Measurements from ENCODE around the gene BMERB1. TPM values are rescaled to one million over a fixed set of nuclear protein-coding genes. Genes with fewer than 3 reads are reported as not detected.

Gene BMERB1
- total and polyA plus RNA-seq, 9 of the 15 experiments (the other 6 are each of a cell fraction or from before 2014, with no cell fraction given) = 0.29 to 2.9 (median 0.94) TPM

GRCh38 chr16:15450624-15451023, 16.2 kb downstream of the BMERB1 start:
- intact Hi-C loops (cut with micrococcal nuclease) (no loop called here), in situ Hi-C loops (cut with MboI) (no loop called here)
- Histone ChIP-seq H3K4me1 (replicated peaks in 1 of 2; ENCODE audit: control insufficient read depth in 2 of 2, insufficient read depth in 2 of 2, low read length in 2 of 2) (peaks cover 0 to 3% of the 10 kb centered on the region in 2 experiments; a peak in 1 of 5 replicates), H3K9ac (ENCODE audit: insufficient read depth in 1 of 2, low read depth in 2 of 2, low read length in 2 of 2) (no peak overlapping the region), H3K9me1 (ENCODE audit: control insufficient read depth, insufficient read depth, low read length) (no peaks in the 10 kb centered on the region), H3K27ac (ENCODE audit: extremely low read depth, low read depth, low read length) (no peak overlapping the region), H3K4me2 (ENCODE audit: insufficient read depth, low read length) (no peak overlapping the region), H3K9me3 (replicated peaks; ENCODE audit: control insufficient read depth, insufficient read depth, low read depth, low read length) (no peaks in the 10 kb centered on the region), H3K36me3 (ENCODE audit: control insufficient read depth, insufficient read depth, low read length) (no peaks in the 10 kb centered on the region), H3K79me2 (ENCODE audit: control insufficient read depth, insufficient read depth, low read length) (no peaks in the 10 kb centered on the region), H3K27me3 (ENCODE audit: control insufficient read depth in 2 of 2, insufficient read depth in 2 of 2, low read length in 2 of 2) (peaks cover 8 to 11% of the 10 kb centered on the region in 2 experiments; a peak in 3 of 5 replicates), H4K20me1 (replicated peaks; ENCODE audit: control insufficient read depth, insufficient read depth, low read length) (no peaks in the 10 kb centered on the region), H3K4me3 (no peak overlapping the region), H2AFZ (ENCODE audit: low read depth, low read length) (no peak overlapping the region)
- TF ChIP-seq NR3C1 (CRISPR knock-in tag; IDR thresholded peaks at IDR 0.05) (no peak), CAMTA2 (CRISPR knock-in tag; conservative IDR thresholded peaks at IDR 0.05) (no peak), TSHZ1 (CRISPR knock-in tag; IDR thresholded peaks at IDR 0.05) (no peak), CHD2 (IDR thresholded peaks at IDR 0.05; ENCODE audit: low read depth, low read length) (no peak), ZNF277 (CRISPR knock-in tag; IDR thresholded peaks at IDR 0.05; ENCODE audit: borderline replicate concordance) (no peak), MBD2 (IDR thresholded peaks at IDR 0.05; ENCODE audit: borderline replicate concordance, low read depth) (no peak), ESRRA (IDR thresholded peaks at IDR 0.05; ENCODE audit: borderline replicate concordance, low read depth) (no peak), LCOR (CRISPR knock-in tag; IDR thresholded peaks at IDR 0.05) (no peak), CXXC5 (CRISPR knock-in tag; IDR thresholded peaks at IDR 0.05) (no peak), ARID2 (IDR thresholded peaks at IDR 0.05) (no peak), PRMT5 (CRISPR knock-in tag; IDR thresholded peaks at IDR 0.05) (no peak), BMI1 (IDR thresholded peaks at IDR 0.05; ENCODE audit: low read length) (no peak), CHCHD3 (CRISPR knock-in tag; IDR thresholded peaks at IDR 0.05) (no peak), SRF (CRISPR knock-in tag; IDR thresholded peaks at IDR 0.05) (no peak), TAF9B (IDR thresholded peaks at IDR 0.05; ENCODE audit: partially characterized antibody) (no peak), KDM1A (IDR thresholded peaks at IDR 0.05) (no peak), COPS2 (conservative IDR thresholded peaks at IDR 0.05) (no peak)
- POLR2A ChIA-PET = interaction anchor here (1.2 kb wide), 1 partner anchor 100 kb away, joined by 3 read pairs; no protein-coding TSS in a partner anchor
- DNase-seq (ENCODE audit: extremely low read depth in 1 of 4, low spot score in 3 of 4) (no peak), ATAC-seq (no peak), FAIRE-seq (no peak)
- CTCF ChIA-PET (ENCODE audit: low intra/inter-chr PET ratio) = no interaction called here
- WGBS (ENCODE audit: insufficient coverage, low coverage, missing lambda C conversion rate) = under 1% methylated on average over 6 of the region's 6 CpGs
- BruUV-seq (replicated peaks) = no TSS peak

Data from K562 (cell line).